Natural killer cell (primary cell): ENCODE results near the gene ATP11A. TPM values are rescaled to one million over a fixed set of nuclear protein-coding genes. Genes with fewer than 3 reads are reported as not detected.

Experiments
- ATAC-seq, 3 donors: fragments of 150-1000 bp in 2 of 3; fragments of 200-7000 bp in 1 of 3; cut with Tn5 transposase; 1 replicate in 1 of 3; 2 replicates in 2 of 3; pipeline ENCODE4 v1.10.0; 2021; ENCODE audit warnings: mild to moderate bottlenecking in 2 of 3, moderate library complexity in 2 of 3
- DNase-seq, 2 donors: peaks; one replicate each; pipeline versions ENCODE4 v3.0.0 to v3.0.0-alpha.2; 2013 to 2021; ENCODE audit warnings: mixed read lengths in 1 of 2
- H3K27ac ChIP-seq: one replicate; pipeline ENCODE4 v1.5.1; 2013; ENCODE audit warnings: mild to moderate bottlenecking, low read length
- H3K27me3 ChIP-seq: one replicate; pipeline ENCODE4 v1.6.1; 2013; ENCODE audit warnings: low read length; ENCODE audit not compliant: control insufficient read depth, insufficient read depth
- H3K36me3 ChIP-seq: one replicate; pipeline ENCODE4 v1.6.1; 2013; ENCODE audit warnings: low read length; ENCODE audit not compliant: control insufficient read depth, insufficient read depth
- H3K4me1 ChIP-seq: one replicate; pipeline ENCODE4 v1.6.1; 2013; ENCODE audit warnings: low read length; ENCODE audit not compliant: control insufficient read depth, insufficient read depth
- H3K4me3 ChIP-seq: one replicate; pipeline ENCODE4 v1.5.1; 2013; ENCODE audit warnings: low read length
- H3K9me3 ChIP-seq: one replicate; pipeline ENCODE4 v1.6.1; 2013; ENCODE audit warnings: low read length; ENCODE audit not compliant: control insufficient read depth, insufficient read depth
- H3K27ac Mint-ChIP-seq, 2 donors: one replicate each; pipeline ENCODE4 v1.8.0; 2022; ENCODE audit warnings: mild to moderate bottlenecking in 2 of 2, mixed read lengths in 2 of 2, moderate library complexity in 1 of 2
- H3K27me3 Mint-ChIP-seq, 2 donors: one replicate each; pipeline ENCODE4 v1.8.0; 2022; ENCODE audit warnings: low read depth in 2 of 2, mixed read lengths in 2 of 2
- H3K36me3 Mint-ChIP-seq: one replicate; pipeline ENCODE4 v1.8.0; 2022; ENCODE audit warnings: mixed read lengths
- H3K4me1 Mint-ChIP-seq, 2 donors: one replicate each; pipeline ENCODE4 v1.8.0; 2022; ENCODE audit warnings: mixed read lengths in 2 of 2
- H3K4me3 Mint-ChIP-seq: one replicate; pipeline ENCODE4 v1.8.0; 2022; ENCODE audit warnings: mild to moderate bottlenecking, moderate library complexity, mixed read lengths
- H3K9me3 Mint-ChIP-seq, 2 donors: one replicate each; pipeline ENCODE4 v1.8.0; 2022; ENCODE audit warnings: mixed read lengths in 2 of 2
- WGBS: methylation state at CpG from one replicate; pipeline ENCODE4 v1.1.7; 2013; ENCODE audit warnings: missing lambda C conversion rate; ENCODE audit not compliant: insufficient coverage; 5-methylcytosine and 5-hydroxymethylcytosine counted together
- intact Hi-C: fragments of 100-400 bp; cut with micrococcal nuclease; formaldehyde crosslinking; loops from one replicate; pipeline ENCODE4 v1.14.2; 2022
- total RNA-seq, 4 donors: library from RNA; stranded (reverse); fragments of 120-200 nt in 1 of 4; gene quantifications; one replicate each; pipeline versions ENCODE4 v1.2.3 to v1.2.4, GENCODE V29; 2013 to 2022
- TF ChIP-seq, protein P1 (sequence below): fragments of 200-600 bp; IDR thresholded peaks from one replicate; pipeline ENCODE4 v1.8.0; 2022; ENCODE audit warnings: antibody characterized with exemption

Gene ATP11A
- total RNA-seq, 3 donors from 2014 or later (not counting 1 experiment from before 2014, with no cell fraction given) = 47.1 to 68.6 (median 50.7) TPM

DNA sequence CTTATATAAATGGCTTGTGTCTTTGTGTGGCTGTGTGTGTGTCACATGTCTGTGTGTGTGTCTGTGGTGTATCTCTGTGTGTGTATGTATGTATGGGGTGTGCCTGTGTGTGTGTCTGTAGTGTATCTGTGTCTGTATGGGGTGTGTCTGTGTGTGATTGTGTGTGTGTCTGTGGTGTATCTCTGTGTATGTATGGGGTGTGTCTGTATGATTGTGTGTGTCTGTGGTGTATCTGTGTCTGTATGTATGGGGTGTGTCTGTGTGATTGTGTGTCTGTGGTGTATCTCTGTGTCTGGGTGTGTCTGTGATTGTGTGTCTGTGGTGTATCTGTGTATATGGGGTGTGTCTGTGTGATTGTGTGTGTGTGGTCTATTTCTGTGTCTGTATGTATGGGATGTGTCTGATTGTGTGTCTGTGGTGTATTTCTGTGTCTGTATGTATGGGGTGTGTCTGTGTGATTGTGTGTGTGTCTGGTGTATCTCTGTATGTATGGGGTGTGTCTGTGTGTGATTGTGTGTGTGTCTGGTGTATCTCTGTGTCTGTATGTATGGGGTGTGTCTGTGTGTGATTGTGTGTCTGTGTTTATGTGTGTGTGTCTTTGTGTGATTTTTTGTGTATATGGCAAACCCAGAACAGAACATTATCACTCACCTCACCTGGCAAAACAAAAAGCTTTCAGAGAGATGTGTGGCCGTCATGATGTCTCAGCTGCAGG, 223.0 kb downstream of the ATP11A start:
- Histone ChIP-seq H3K27me3 (no peaks in the 10 kb centered on the region), H3K27ac (no peak overlapping the region), H3K9me3 (no peaks in the 10 kb centered on the region), H3K36me3 (no peaks in the 10 kb centered on the region), H3K4me1 (no peaks in the 10 kb centered on the region), H3K4me3 (no peak overlapping the region)
- Mint-ChIP-seq H3K9me3 (no peaks in the 10 kb centered on the region), H3K27ac (no peak overlapping the region), H3K4me1 (no peaks in the 10 kb centered on the region), H3K27me3 (peaks cover 0 to 8% of the 10 kb centered on the region in 2 donors), H3K36me3 (no peaks in the 10 kb centered on the region), H3K4me3 (no peak overlapping the region)
- WGBS = 88% methylated on average over 1 of the region's 1 CpG
- TF ChIP-seq, protein P1, sequence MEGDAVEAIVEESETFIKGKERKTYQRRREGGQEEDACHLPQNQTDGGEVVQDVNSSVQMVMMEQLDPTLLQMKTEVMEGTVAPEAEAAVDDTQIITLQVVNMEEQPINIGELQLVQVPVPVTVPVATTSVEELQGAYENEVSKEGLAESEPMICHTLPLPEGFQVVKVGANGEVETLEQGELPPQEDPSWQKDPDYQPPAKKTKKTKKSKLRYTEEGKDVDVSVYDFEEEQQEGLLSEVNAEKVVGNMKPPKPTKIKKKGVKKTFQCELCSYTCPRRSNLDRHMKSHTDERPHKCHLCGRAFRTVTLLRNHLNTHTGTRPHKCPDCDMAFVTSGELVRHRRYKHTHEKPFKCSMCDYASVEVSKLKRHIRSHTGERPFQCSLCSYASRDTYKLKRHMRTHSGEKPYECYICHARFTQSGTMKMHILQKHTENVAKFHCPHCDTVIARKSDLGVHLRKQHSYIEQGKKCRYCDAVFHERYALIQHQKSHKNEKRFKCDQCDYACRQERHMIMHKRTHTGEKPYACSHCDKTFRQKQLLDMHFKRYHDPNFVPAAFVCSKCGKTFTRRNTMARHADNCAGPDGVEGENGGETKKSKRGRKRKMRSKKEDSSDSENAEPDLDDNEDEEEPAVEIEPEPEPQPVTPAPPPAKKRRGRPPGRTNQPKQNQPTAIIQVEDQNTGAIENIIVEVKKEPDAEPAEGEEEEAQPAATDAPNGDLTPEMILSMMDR = no peak
- intact Hi-C loops = no loop called here
- ATAC-seq (no peak), DNase-seq (no peak)

DNA sequence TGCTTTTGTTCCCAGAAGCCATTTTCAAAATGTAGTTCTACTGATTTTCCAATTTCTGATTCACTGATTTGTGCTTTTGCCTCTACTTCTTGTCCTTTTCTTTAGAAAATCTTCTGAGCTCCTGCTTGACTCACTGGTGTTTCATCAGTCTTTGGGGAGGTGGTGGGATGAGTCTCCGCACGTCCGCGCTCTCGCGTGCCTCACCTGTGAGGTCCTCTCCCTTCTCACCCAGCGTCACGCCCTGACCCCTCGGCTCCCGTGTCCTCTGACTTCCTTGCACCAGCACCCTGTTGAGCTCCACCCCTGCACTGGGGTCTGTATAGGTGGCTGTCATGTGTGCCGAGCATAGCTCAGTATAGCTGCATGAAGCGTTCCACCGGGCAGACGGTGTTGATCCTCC, 226.5 kb downstream of the ATP11A start:
- no peaks in the 10 kb centered on the region for H3K9me3 Mint-ChIP-seq
- intact Hi-C loops = no loop called here
- peaks cover under 1 to 11% of the 10 kb centered on the region in 2 donors for H3K27me3 Mint-ChIP-seq
- no peak overlapping the region for H3K27ac Mint-ChIP-seq
- ATAC-seq (peak in 1 of 3 donors; percentile 25), DNase-seq (no peak)
- TF ChIP-seq, protein P1 = no peak
- Histone ChIP-seq H3K36me3 (no peaks in the 10 kb centered on the region), H3K9me3 (no peaks in the 10 kb centered on the region), H3K4me3 (no peak overlapping the region), H3K27ac (no peak overlapping the region), H3K27me3 (no peaks in the 10 kb centered on the region), H3K4me1 (no peaks in the 10 kb centered on the region)
- H3K4me1 Mint-ChIP-seq = no peaks in the 10 kb centered on the region
- H3K4me3 Mint-ChIP-seq = no peak overlapping the region
- WGBS = 94% methylated on average over 14 of the region's 14 CpGs
- H3K36me3 Mint-ChIP-seq = no peaks in the 10 kb centered on the region

DNA sequence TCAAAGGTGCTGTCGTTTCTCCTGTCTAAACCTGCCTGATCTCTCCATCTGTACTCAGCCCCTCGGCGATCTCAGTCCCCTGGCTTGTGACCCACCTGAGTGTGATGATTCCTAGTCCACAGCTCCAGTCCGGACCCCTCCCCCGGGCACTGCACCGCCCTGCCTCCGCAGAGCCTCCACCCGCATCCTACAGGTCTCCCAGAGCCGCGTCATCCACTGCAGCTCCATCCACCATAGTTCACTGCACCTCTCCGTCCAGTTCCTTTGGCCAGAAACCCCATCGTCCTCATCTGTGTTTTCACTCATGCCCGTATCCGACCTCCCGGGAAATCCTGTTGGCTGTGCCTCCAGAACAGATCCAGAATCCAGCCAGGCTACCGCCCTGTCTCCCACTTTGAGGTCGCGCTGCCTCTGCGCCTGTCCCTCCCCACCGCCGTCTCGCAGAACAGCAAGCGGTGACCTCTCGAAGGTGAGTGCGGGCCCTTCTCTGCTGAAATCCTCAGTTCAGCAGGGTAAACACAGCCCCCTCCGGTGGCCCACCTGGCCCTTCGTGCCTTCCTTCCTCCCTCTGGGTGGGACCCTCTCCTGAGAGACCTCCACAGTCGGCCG, 227.3 kb downstream of the ATP11A start:
- DNase-seq = no peak

More for the DNA sequence above, 227.3 kb downstream of the ATP11A start:
- Mint-ChIP-seq H3K9me3 (no peaks in the 10 kb centered on the region), H3K4me1 (no peaks in the 10 kb centered on the region), H3K4me3 (no peak overlapping the region), H3K36me3 (no peaks in the 10 kb centered on the region), H3K27ac (no peak overlapping the region), H3K27me3 (peaks cover 5 to 14% of the 10 kb centered on the region in 2 donors)
- no peak overlapping the region for H3K4me3 ChIP-seq
- ATAC-seq = no peak
- no peaks in the 10 kb centered on the region for H3K36me3 ChIP-seq
- H3K9me3 ChIP-seq = no peaks in the 10 kb centered on the region
- H3K27ac ChIP-seq = no peak overlapping the region
- 93% methylated on average over 29 of the region's 29 CpGs for WGBS
- H3K27me3 ChIP-seq = no peaks in the 10 kb centered on the region
- no peaks in the 10 kb centered on the region for H3K4me1 ChIP-seq
- intact Hi-C loops = no loop called here
- TF ChIP-seq, protein P1 = no peak
